ENCODE results near the gene FAM124A.

DNA sequence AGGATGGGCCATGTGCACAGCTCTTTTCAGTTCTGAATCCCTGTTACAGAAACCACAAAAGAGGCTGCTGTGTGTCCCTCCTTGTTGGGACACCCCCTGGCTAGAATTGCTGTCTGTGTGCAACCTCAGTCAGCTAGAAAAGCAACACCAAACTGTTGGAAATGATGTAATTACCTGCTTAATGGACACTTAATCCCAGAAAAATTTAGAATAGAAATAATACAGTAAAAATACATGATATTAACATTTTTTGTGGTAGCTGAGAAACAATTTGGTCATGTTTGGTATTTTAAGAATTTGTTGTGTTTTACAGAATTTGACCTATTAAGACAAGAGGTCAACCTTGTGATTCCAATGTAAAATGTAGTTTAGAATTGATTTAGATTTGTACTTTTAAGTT is 46.8 kb downstream of the FAM124A start:
- TF ChIP-seq, protein P1, sequence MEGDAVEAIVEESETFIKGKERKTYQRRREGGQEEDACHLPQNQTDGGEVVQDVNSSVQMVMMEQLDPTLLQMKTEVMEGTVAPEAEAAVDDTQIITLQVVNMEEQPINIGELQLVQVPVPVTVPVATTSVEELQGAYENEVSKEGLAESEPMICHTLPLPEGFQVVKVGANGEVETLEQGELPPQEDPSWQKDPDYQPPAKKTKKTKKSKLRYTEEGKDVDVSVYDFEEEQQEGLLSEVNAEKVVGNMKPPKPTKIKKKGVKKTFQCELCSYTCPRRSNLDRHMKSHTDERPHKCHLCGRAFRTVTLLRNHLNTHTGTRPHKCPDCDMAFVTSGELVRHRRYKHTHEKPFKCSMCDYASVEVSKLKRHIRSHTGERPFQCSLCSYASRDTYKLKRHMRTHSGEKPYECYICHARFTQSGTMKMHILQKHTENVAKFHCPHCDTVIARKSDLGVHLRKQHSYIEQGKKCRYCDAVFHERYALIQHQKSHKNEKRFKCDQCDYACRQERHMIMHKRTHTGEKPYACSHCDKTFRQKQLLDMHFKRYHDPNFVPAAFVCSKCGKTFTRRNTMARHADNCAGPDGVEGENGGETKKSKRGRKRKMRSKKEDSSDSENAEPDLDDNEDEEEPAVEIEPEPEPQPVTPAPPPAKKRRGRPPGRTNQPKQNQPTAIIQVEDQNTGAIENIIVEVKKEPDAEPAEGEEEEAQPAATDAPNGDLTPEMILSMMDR (conservative IDR thresholded peaks at IDR 0.05 in 1 of 2, IDR thresholded peaks at IDR 0.05 in 1 of 2; ENCODE audit: extremely low read depth in 1 of 2, insufficient read depth in 1 of 2, low read depth in 1 of 2, low read length in 2 of 2) = no peak
- TF ChIP-seq EZH2 (IDR thresholded peaks at IDR 0.05; ENCODE audit: borderline replicate concordance, low read length) = no peak
